Measurements from ENCODE around the gene PMF1.

DNA sequence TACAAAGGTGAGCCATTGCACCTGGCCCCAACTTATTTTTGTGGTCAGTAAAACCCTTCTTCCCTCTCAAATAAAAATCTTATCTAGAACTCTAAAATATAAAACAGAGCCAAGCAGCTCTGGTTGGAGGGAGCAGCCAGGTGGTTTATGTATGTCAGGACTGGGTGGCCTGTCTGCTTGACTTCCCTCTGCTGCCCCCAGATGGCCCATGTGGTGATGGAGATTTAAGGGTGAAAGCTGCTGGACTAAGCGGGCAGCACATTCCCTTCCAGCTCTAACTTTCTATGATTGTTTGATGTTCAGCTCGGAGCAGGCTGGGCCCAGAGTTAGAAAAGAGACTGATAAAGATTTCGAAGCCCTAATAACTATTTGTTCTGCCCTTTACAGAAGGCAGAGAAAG lies 47.0 kb downstream of the PMF1 start:
- TF ChIP-seq, protein P1, sequence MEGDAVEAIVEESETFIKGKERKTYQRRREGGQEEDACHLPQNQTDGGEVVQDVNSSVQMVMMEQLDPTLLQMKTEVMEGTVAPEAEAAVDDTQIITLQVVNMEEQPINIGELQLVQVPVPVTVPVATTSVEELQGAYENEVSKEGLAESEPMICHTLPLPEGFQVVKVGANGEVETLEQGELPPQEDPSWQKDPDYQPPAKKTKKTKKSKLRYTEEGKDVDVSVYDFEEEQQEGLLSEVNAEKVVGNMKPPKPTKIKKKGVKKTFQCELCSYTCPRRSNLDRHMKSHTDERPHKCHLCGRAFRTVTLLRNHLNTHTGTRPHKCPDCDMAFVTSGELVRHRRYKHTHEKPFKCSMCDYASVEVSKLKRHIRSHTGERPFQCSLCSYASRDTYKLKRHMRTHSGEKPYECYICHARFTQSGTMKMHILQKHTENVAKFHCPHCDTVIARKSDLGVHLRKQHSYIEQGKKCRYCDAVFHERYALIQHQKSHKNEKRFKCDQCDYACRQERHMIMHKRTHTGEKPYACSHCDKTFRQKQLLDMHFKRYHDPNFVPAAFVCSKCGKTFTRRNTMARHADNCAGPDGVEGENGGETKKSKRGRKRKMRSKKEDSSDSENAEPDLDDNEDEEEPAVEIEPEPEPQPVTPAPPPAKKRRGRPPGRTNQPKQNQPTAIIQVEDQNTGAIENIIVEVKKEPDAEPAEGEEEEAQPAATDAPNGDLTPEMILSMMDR (IDR thresholded peaks at IDR 0.05; ENCODE audit: insufficient read depth, low read length): no peak
- TF ChIP-seq GABPA (IDR thresholded peaks at IDR 0.05; ENCODE audit: low read depth): no peak
- no peak for TF ChIP-seq POLR2AphosphoS5 (IDR thresholded peaks at IDR 0.05; ENCODE audit: low read depth)
- TF ChIP-seq, protein P2, sequence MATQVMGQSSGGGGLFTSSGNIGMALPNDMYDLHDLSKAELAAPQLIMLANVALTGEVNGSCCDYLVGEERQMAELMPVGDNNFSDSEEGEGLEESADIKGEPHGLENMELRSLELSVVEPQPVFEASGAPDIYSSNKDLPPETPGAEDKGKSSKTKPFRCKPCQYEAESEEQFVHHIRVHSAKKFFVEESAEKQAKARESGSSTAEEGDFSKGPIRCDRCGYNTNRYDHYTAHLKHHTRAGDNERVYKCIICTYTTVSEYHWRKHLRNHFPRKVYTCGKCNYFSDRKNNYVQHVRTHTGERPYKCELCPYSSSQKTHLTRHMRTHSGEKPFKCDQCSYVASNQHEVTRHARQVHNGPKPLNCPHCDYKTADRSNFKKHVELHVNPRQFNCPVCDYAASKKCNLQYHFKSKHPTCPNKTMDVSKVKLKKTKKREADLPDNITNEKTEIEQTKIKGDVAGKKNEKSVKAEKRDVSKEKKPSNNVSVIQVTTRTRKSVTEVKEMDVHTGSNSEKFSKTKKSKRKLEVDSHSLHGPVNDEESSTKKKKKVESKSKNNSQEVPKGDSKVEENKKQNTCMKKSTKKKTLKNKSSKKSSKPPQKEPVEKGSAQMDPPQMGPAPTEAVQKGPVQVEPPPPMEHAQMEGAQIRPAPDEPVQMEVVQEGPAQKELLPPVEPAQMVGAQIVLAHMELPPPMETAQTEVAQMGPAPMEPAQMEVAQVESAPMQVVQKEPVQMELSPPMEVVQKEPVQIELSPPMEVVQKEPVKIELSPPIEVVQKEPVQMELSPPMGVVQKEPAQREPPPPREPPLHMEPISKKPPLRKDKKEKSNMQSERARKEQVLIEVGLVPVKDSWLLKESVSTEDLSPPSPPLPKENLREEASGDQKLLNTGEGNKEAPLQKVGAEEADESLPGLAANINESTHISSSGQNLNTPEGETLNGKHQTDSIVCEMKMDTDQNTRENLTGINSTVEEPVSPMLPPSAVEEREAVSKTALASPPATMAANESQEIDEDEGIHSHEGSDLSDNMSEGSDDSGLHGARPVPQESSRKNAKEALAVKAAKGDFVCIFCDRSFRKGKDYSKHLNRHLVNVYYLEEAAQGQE (IDR thresholded peaks at IDR 0.05; ENCODE audit: insufficient replicate concordance, low read depth): no peak
- TF ChIP-seq SPI1 (IDR thresholded peaks at IDR 0.05; ENCODE audit: borderline replicate concordance, low read depth): no peak

All from HL-60 (cell line).